Astrocyte of the spinal cord (primary cell): ENCODE results near the gene VPS11.

Source experiments
- DNase-seq: peaks from one replicate; pipeline ENCODE4 v3.0.0; 2011; ENCODE audit warnings: low read depth, low spot score
- H3K4me3 ChIP-seq: 2 replicates; pipeline ENCODE4 v1.5.1; 2011; ENCODE audit warnings: low read depth, mild to moderate bottlenecking, low read length, moderate library complexity
- in situ Hi-C: cut with HindIII; loops from 2 replicates; pipeline ENCODE4 v1.10.0; 2017; ENCODE audit warnings: low sequenced_read_pairs
- TF ChIP-seq, protein P1 (sequence below): IDR thresholded peaks from 2 replicates; pipeline ENCODE4 v1.5.1; 2012; ENCODE audit warnings: low read depth, mild to moderate bottlenecking, low read length, inconsistent platforms

Gene VPS11

DNA sequence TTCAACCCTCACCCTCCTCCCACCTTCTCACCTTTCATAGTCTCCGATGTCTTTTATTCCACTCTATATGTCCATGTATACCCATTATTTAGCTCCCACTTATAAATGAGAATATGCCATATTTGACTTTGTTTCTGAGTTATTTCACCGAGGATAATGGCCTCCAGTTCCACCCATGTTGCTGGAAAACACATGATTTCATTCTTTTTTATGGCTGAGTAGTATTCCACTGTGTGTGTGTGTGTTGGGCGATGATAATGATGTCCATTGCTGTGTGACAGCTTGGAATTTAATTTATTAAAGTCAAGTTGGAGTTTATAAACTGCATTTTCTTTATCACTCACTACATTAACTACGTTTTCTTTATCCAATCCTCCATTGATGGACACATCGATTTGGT is 50.6 kb downstream of the VPS11 start:
- in situ Hi-C loops, result no loop called here
- no peak overlapping the region for H3K4me3 ChIP-seq
- TF ChIP-seq, protein P1, sequence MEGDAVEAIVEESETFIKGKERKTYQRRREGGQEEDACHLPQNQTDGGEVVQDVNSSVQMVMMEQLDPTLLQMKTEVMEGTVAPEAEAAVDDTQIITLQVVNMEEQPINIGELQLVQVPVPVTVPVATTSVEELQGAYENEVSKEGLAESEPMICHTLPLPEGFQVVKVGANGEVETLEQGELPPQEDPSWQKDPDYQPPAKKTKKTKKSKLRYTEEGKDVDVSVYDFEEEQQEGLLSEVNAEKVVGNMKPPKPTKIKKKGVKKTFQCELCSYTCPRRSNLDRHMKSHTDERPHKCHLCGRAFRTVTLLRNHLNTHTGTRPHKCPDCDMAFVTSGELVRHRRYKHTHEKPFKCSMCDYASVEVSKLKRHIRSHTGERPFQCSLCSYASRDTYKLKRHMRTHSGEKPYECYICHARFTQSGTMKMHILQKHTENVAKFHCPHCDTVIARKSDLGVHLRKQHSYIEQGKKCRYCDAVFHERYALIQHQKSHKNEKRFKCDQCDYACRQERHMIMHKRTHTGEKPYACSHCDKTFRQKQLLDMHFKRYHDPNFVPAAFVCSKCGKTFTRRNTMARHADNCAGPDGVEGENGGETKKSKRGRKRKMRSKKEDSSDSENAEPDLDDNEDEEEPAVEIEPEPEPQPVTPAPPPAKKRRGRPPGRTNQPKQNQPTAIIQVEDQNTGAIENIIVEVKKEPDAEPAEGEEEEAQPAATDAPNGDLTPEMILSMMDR, result no peak
- no peak for DNase-seq

DNA sequence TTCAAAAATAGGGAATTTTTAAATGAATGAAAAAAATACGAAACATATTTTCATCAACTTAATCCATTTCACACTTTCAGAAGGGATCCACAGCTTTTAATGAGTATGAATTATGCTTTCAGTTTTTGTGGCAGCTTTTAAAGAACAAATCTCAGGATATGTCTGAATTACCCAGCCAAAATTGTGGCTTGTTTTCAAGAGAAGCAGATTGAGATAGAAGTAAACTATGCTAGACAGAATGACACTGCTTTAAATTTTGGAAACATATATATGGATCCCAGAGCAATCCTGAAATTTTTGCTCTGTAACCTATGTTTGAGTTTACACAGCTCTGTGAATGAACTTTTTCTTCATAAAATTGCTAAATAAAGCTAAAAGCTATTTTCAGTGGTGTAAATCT is 51.3 kb downstream of the VPS11 start:
- no peak for DNase-seq
- in situ Hi-C loops, result no loop called here
- TF ChIP-seq, protein P1, result no peak
- no peak overlapping the region for H3K4me3 ChIP-seq

DNA sequence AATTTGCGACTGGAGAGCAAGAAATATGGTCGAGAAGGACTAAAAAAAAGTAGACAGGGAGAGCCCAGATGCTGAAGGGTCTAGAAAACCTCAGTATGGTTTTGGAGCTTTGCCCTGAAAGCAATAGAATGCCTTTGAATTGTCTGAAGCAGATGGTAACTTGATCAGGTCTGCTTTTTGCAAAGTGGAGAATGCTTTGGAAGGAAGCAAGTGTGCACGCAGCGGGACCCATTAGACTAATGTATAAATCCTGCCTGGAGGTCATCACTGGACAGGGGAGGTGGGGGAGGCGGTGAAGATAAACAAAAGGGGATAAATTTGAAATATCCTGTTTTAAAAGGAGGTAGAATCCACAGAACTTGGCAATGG is 53.0 kb downstream of the VPS11 start:
- peak; percentile 75 for DNase-seq
- H3K4me3 ChIP-seq, result peak overlapping the region; percentile 46
- in situ Hi-C loops, result no loop called here
- TF ChIP-seq, protein P1, result no peak

DNA sequence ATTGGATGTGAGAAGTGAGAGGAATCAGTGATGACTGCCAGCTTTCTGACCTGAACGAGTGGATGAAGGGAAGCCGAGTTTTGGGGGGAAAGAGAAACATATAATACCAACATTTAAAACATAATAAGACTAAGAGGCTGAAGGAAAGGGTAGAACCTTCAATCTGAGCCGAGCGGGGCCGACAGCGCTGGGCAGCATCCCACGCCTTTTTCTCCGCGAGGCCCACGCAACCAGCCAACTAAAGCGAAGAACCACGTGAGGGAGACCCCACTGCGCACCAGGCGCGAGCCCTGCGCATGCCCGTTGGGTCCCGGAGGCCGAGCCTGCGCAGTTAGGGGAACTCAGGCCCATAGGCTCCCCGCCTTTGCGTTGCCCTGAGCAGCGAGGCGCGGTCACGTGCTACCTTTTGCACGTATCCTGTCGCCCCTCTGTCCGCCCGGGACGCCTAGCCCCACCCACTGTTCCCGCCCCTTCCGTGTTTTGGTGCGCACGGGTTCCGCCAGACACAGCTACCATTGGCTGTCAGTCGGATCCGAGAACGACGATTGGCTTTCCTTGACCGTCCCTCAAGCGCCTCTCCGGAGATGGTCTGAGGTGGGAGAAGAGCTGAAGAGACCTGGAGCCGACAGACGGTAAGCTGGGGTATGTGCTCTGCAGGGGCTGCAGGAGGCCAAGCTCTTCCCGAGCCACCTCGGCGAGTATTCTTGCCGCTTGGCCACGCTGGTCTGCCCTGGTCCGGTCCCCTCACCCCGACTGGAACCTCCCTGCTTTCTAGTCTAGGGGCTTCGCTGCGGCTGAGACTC is 53.6 kb downstream of the VPS11 start, which contains the start of gene HINFP:
Gene HINFP, plus strand, starts transcription at position 573 of the 803 bp plus-strand sequence. CDS start 5,365 bp downstream, outside the sequence.
- peak within 1 kb of the TSS; percentile 94 for H3K4me3 ChIP-seq
- in situ Hi-C loops, result no loop called here
- TF ChIP-seq, protein P1, result no peak
- DNase-seq, result peak; percentile 99

DNA sequence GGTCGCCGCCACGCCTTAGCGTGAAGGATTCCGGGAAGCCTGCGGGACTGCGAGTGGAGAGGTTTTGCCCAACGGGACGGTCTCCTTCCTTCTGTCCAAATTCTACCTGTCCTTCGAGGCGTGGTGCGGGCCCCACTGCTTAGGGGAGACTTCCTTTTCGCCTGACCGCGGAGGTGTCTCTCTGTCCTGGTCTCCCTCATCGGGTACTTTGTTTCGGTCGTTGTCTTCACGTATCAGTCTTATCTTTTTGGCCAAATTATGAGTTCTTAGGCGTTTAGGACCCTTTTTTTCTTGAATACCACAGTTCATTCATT is 54.1 kb downstream of the VPS11 start:
- TF ChIP-seq, protein P1, result no peak
- H3K4me3 ChIP-seq, result peak overlapping the region; percentile 94
- in situ Hi-C loops, result no loop called here
- DNase-seq, result no peak

DNA sequence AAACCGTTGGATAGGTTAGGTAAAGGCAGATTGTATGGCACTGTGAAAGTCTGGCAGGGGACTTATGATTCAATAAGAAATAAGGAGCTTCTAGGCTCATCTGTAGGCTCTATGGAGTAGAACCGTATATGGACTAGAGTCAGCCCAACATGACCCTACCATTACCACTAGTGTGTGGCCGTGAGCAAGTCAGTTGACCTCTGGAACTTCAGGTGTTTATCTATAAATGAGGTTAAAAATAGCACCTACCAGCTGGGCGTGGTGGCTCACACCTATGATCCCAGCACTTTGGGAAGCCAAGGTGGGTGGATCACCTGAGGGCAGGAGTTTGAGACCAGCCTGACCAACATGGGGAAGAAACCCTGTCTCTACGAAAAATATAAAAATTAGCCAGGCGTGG is 58.2 kb downstream of the VPS11 start:
- no peak overlapping the region for H3K4me3 ChIP-seq
- no peak for DNase-seq
- in situ Hi-C loops, result no loop called here
- TF ChIP-seq, protein P1, result no peak
